Sigmoid colon (tissue), 7 donors: Measurements from ENCODE around the gene SPNS1. TPM values are rescaled to one million over a fixed set of nuclear protein-coding genes. Genes with fewer than 3 reads are reported as not detected.
"Not testable (repeated sequence)": the region's sequence is repeated elsewhere in the genome, so short reads cannot be mapped to it uniquely, and the experiment has no call there.

Experiments
- DNase-seq: peaks from one replicate; pipeline ENCODE4 v3.0.0-alpha.2; 2019
- H3K27ac ChIP-seq, 4 donors: fragments of 200-600 bp; sonication (generic); one replicate each; pipeline ENCODE4 v1.5.1; 2016 to 2019; ENCODE audit warnings: mild to moderate bottlenecking in 1 of 4
- H3K27me3 ChIP-seq, 3 donors: fragments of 200-600 bp; sonication (generic); one replicate each; pipeline ENCODE4 v1.5.1; 2019; ENCODE audit warnings: mild to moderate bottlenecking in 1 of 3
- H3K36me3 ChIP-seq, 4 donors: fragments of 200-600 bp; sonication (generic); one replicate each; pipeline ENCODE4 v1.5.1; 2016 to 2019
- H3K4me1 ChIP-seq, 4 donors: fragments of 200-600 bp; sonication (generic); one replicate each; pipeline ENCODE4 v1.5.1; 2017 to 2019
- H3K4me3 ChIP-seq, 4 donors: fragments of 200-600 bp; sonication (generic); one replicate each; pipeline ENCODE4 v1.5.1; 2017 to 2019; ENCODE audit warnings: mild to moderate bottlenecking in 2 of 4, moderate library complexity in 1 of 4
- H3K9me3 ChIP-seq, 4 donors: fragments of 200-600 bp in 3 of 4; sonication (generic) in 3 of 4; one replicate each; pipeline versions ENCODE4 v1.5.1 to v1.6.1; 2013 to 2019
- CTCF ChIP-seq, 4 experiments: fragments of 450-650 bp in 3 of 4; fragments of 200-600 bp in 1 of 4; IDR thresholded peaks; one replicate each; pipeline ENCODE4 v1.5.1; 2016 to 2019; ENCODE audit warnings: antibody characterized with exemption in 4 of 4, mild to moderate bottlenecking in 3 of 4, moderate library complexity in 2 of 4
- EP300 ChIP-seq, 4 donors: sonication (generic); formaldehyde crosslinking; IDR thresholded peaks; one replicate each; pipeline ENCODE4 v1.6.1; 2017; ENCODE audit warnings: antibody characterized with exemption in 4 of 4
- POLR2A ChIP-seq, 2 donors: fragments of 450-650 bp; IDR thresholded peaks; one replicate each; pipeline ENCODE4 v1.6.1; 2016; ENCODE audit warnings: antibody characterized with exemption in 2 of 2, mild to moderate bottlenecking in 2 of 2, moderate library complexity in 2 of 2
- POLR2AphosphoS5 ChIP-seq, 4 donors: sonication (generic); formaldehyde crosslinking; IDR thresholded peaks; one replicate each; pipeline ENCODE4 v1.6.1; 2017; ENCODE audit warnings: antibody characterized with exemption in 4 of 4
- WGBS, 2 donors: extraction: QIAGEN DNeasy Blood & Tissue Kit; methylation state at CpG; one replicate each; pipeline ENCODE4 v1.1.7; 2013; 5-methylcytosine and 5-hydroxymethylcytosine counted together
- intact Hi-C: fragments of 100-400 bp; cut with DNase I; formaldehyde crosslinking; loops from one replicate; pipeline ENCODE4 v1.15.1; 2023
- polyA plus RNA-seq, 3 donors: library from polyadenylated mRNA; stranded (reverse); fragments of 200-250 nt; gene quantifications; one replicate each; pipeline ENCODE4 v1.2.3, GENCODE V29; 2013
- total RNA-seq, 4 donors: library from RNA; depleted of rRNA; stranded (reverse); fragments of >200 nt; gene quantifications; one replicate each; pipeline ENCODE4 v1.1.0, GENCODE V29; 2016
- donor health status: healthy with polysubstance abuse.
- donor health status: Bipolar disorder and iron deficiency.
- donor health status: healthy.

Gene SPNS1
- total and polyA plus RNA-seq, 7 donors: 6.6 to 40.2 (median 14.5) TPM

GRCh38 chr16:28991687-28992086 lies 17.1 kb downstream of the SPNS1 start:
- Histone ChIP-seq H3K4me3 (no peak overlapping the region), H3K9me3 (peaks cover 0 to 4% (median 3%) of the 10 kb centered on the region in 4 donors), H3K27me3 (no peaks in the 10 kb centered on the region), H3K27ac (no peak overlapping the region), H3K4me1 (no peaks in the 10 kb centered on the region), H3K36me3 (peaks cover 0 to 37% (median 3%) of the 10 kb centered on the region in 4 donors)
- 61 to 80% methylated on average over 8 of the region's 8 CpGs for WGBS, 2 donors
- intact Hi-C loops: no loop called here
- DNase-seq: no peak
- TF ChIP-seq CTCF (IDR thresholded peaks at IDR 0.05) (no peak), EP300 (IDR thresholded peaks at IDR 0.05) (no peak), POLR2A (IDR thresholded peaks at IDR 0.05) (no peak), POLR2AphosphoS5 (IDR thresholded peaks at IDR 0.05) (no peak)

GRCh38 chr16:28992496-28992895 lies 17.9 kb downstream of the SPNS1 start:
- H3K36me3 ChIP-seq: peaks cover 0 to 29% (median 0%) of the 10 kb centered on the region in 4 donors
- no peaks in the 10 kb centered on the region for H3K27me3 ChIP-seq
- no peak overlapping the region for H3K27ac ChIP-seq
- intact Hi-C loops: no loop called here
- H3K9me3 ChIP-seq: no peaks in the 10 kb centered on the region
- no peaks in the 10 kb centered on the region for H3K4me1 ChIP-seq
- WGBS, 2 donors: 91 to 94% methylated on average over 10 of the region's 10 CpGs
- TF ChIP-seq POLR2AphosphoS5 (IDR thresholded peaks at IDR 0.05) (no peak), POLR2A (IDR thresholded peaks at IDR 0.05) (no peak), CTCF (IDR thresholded peaks at IDR 0.05) (no peak), EP300 (IDR thresholded peaks at IDR 0.05) (no peak)
- no peak for DNase-seq
- no peak overlapping the region for H3K4me3 ChIP-seq

DNA sequence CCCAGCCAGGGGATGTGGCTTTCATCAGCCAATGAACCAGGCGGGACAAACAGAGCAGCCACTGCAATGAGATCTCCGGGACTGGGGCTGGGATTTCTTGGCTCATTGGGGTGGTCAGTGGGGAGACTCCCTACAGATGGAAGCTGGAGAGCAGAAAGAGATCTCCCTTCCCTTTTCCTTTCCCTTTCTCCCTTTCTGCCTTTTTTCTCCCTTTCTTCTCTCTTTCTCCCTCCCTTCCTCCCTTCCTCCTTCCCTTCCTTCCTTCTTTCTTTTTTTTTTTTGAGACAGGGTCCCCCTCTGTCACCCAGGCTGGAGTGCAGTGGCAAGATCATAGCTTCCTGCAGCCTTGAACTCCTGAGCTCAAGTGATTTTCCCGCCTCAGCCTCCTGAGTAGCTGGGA lies 24.3 kb downstream of the SPNS1 start:
- no peak for TF ChIP-seq POLR2AphosphoS5 (IDR thresholded peaks at IDR 0.05)
- TF ChIP-seq CTCF (IDR thresholded peaks at IDR 0.05): no peak
- no peak for TF ChIP-seq EP300 (IDR thresholded peaks at IDR 0.05)
- TF ChIP-seq POLR2A (IDR thresholded peaks at IDR 0.05): no peak
- WGBS, 2 donors: 74 to 85% methylated on average over 3 of the region's 3 CpGs

GRCh38 chr16:28999577-28999976 lies 25.0 kb downstream of the SPNS1 start:
- H3K9me3 ChIP-seq: no peaks in the 10 kb centered on the region
- no peak overlapping the region for H3K27ac ChIP-seq
- H3K36me3 ChIP-seq: no peaks in the 10 kb centered on the region
- H3K4me1 ChIP-seq: no peaks in the 10 kb centered on the region
- no peaks in the 10 kb centered on the region for H3K27me3 ChIP-seq
- no peak overlapping the region for H3K4me3 ChIP-seq
- TF ChIP-seq CTCF (IDR thresholded peaks at IDR 0.05) (no peak), POLR2AphosphoS5 (IDR thresholded peaks at IDR 0.05) (no peak), POLR2A (IDR thresholded peaks at IDR 0.05) (no peak), EP300 (IDR thresholded peaks at IDR 0.05) (no peak)
- intact Hi-C loops: no loop called here
- WGBS, 2 donors: 71 to 72% methylated on average over 4 of the region's 4 CpGs
- no peak for DNase-seq

More for the DNA sequence above, 24.3 kb downstream of the SPNS1 start:
- H3K36me3 ChIP-seq: no peaks in the 10 kb centered on the region
- DNase-seq: no peak
- H3K4me3 ChIP-seq: no peak overlapping the region
- no peaks in the 10 kb centered on the region for H3K27me3 ChIP-seq
- H3K27ac ChIP-seq: no peak overlapping the region
- H3K4me1 ChIP-seq: no peaks in the 10 kb centered on the region
- H3K9me3 ChIP-seq: no peaks in the 10 kb centered on the region
- intact Hi-C loops: no loop called here

DNA sequence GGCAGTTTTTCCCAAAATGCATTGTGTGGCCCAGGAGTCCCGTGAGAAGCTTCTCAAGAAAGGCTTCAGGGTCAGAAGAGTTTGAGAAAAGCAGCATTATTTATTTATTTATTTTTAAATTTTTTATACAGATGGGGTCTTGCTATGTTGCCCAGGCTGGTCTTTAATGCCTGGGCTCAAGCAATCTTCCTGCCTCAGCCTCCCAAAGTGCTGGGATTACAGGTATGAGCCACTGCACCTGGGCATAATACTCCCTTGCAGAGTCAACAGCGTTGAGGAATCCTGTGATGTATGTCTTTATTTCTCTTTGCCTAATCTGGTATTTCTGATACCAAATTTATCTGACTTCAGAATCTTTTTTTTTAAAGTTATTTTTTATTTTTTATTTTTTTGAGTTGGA lies 25.4 kb downstream of the SPNS1 start:
- Histone ChIP-seq H3K4me1 (no peaks in the 10 kb centered on the region), H3K9me3 (no peaks in the 10 kb centered on the region), H3K4me3 (no peak overlapping the region), H3K36me3 (no peaks in the 10 kb centered on the region), H3K27me3 (no peaks in the 10 kb centered on the region), H3K27ac (no peak overlapping the region)
- no peak for DNase-seq
- intact Hi-C loops: no loop called here
- TF ChIP-seq POLR2AphosphoS5 (IDR thresholded peaks at IDR 0.05) (no peak), CTCF (IDR thresholded peaks at IDR 0.05) (no peak), POLR2A (IDR thresholded peaks at IDR 0.05) (no peak), EP300 (IDR thresholded peaks at IDR 0.05) (no peak)
- 92 to 94% methylated on average over 2 of the region's 2 CpGs for WGBS, 2 donors

GRCh38 chr16:29004496-29005139 lies 30.0 kb downstream of the SPNS1 start:
- H3K4me3 ChIP-seq, H3K36me3 ChIP-seq, intact Hi-C loops, H3K9me3 ChIP-seq, H3K27ac ChIP-seq, H3K4me1 ChIP-seq, DNase-seq, H3K27me3 ChIP-seq: not testable (repeated sequence)
- 73 to 78% methylated on average over 9 of the region's 9 CpGs for WGBS, 2 donors
